ENCODE measurements around the gene HELZ. TPM values are rescaled to one million over a fixed set of nuclear protein-coding genes. Genes with fewer than 3 reads are reported as not detected.
"Not testable (repeated sequence)": the region's sequence is repeated elsewhere in the genome, so short reads cannot be mapped to it uniquely, and the experiment has no call there.

HELZ gene
- total RNA-seq, 6 donors from 2014 or later = 52.1 to 166 (median 60.8) TPM

DNA sequence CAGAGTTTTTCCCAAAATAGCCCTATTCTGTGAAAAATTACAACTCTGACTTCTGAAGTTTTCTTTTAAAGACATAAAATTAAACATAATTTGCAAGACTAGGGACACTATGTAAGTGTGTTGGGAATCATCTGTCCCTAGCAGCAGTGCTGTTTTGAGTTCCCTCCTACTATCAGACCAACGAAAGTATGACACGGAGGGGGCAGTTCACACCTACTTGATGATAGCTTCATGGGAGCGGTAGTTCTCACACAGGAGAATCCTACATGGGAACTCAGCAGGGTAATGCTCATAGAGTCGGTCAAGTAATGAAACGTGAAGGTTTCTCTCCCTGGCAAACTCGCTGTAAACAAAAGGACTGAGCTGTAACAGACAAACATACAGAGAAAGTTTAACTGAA, 96.6 kb downstream of the HELZ start:
- ATAC-seq (ENCODE audit: low FRiP score in 2 of 2) (no peak), DNase-seq (no peak)
- Histone ChIP-seq H3K36me3 (peaks cover 29 to 88% (median 31%) of the 10 kb centered on the region in 4 donors), H3K27me3 (no peaks in the 10 kb centered on the region), H3K4me3 (no peak overlapping the region), H3K9me3 (no peaks in the 10 kb centered on the region), H3K4me1 (no peaks in the 10 kb centered on the region), H3K27ac (no peak overlapping the region)
- 92 to 96% methylated on average over 6 of the region's 6 CpGs for WGBS, 2 donors
- no peak for TF ChIP-seq POLR2A (IDR thresholded peaks at IDR 0.05)
- no peak for TF ChIP-seq EP300 (IDR thresholded peaks at IDR 0.05)
- TF ChIP-seq CTCF (IDR thresholded peaks at IDR 0.05) = no peak
- TF ChIP-seq POLR2AphosphoS5 (IDR thresholded peaks at IDR 0.05) = no peak

DNA sequence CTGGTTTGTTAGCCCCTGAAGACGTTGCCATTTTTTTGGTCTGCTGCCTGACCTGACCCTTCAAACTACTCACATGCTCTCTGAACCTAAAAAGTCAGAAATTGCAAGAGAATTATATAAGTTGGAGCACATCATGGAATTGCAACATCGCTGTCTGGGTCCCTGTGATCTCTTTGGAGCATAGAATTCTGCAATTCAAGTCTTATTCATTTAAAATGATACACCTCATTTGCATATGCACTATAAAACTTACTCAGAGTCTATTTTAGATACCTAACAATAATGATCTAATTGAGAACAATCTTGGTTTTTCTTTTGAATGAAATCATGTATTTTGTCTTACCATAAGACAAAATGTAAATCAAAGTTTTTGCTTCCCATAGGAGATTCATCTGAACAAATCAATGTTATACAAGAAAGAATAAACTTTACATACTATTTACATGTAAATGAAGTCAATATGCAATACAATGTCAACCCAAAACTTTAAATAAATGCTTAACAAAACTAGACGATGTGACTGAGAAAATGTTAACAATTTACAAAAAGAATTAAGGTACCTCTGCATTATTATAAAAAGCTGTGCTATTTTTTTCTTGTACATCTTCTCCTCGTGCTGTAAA, 99.7 kb downstream of the HELZ start:
- Histone ChIP-seq H3K9me3 (no peaks in the 10 kb centered on the region), H3K36me3 (peaks cover 23 to 92% (median 33%) of the 10 kb centered on the region in 4 donors), H3K4me3 (no peak overlapping the region), H3K27me3 (no peaks in the 10 kb centered on the region), H3K4me1 (peaks cover 0 to 1% (median 0%) of the 10 kb centered on the region in 4 donors), H3K27ac (no peak overlapping the region)
- WGBS, 2 donors = 87 to 90% methylated on average over 4 of the region's 4 CpGs
- TF ChIP-seq CTCF (IDR thresholded peaks at IDR 0.05) = no peak
- no peak for TF ChIP-seq POLR2A (IDR thresholded peaks at IDR 0.05)
- no peak for TF ChIP-seq POLR2AphosphoS5 (IDR thresholded peaks at IDR 0.05)
- no peak for TF ChIP-seq EP300 (IDR thresholded peaks at IDR 0.05)
- ATAC-seq (ENCODE audit: low FRiP score in 2 of 2) (no peak), DNase-seq (no peak)

DNA sequence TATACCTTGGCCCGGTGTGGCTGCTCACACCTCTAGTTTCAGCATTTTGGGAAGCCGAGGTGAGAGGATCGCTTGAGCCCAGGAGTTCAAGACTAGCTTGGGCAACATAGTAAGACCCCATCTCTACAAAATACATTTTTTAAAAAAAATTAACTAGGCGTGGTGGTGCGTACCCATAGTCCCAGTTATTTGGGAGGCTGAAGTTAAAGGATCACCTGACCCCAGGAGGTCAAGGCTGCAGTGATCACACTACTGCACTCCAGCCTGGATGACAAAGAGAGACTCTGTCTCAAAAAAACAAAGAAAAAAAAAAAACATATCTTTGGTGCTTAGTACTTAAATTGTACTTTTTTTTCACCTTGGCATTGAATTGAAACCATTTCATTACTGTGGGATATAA, 101.7 kb downstream of the HELZ start:
- Histone ChIP-seq H3K27me3 (no peaks in the 10 kb centered on the region), H3K36me3 (peaks cover 16 to 81% (median 32%) of the 10 kb centered on the region in 4 donors), H3K4me1 (peaks cover 0 to 9% (median 0%) of the 10 kb centered on the region in 4 donors), H3K9me3 (no peaks in the 10 kb centered on the region), H3K27ac (no peak overlapping the region), H3K4me3 (no peak overlapping the region)
- TF ChIP-seq CTCF (IDR thresholded peaks at IDR 0.05) (no peak), POLR2A (IDR thresholded peaks at IDR 0.05) (no peak), POLR2AphosphoS5 (IDR thresholded peaks at IDR 0.05) (no peak), EP300 (IDR thresholded peaks at IDR 0.05) (no peak)
- DNase-seq (no peak), ATAC-seq (ENCODE audit: low FRiP score in 2 of 2) (no peak)
- WGBS, 2 donors = 97 to 99% methylated on average over 5 of the region's 5 CpGs

GRCh38 chr17:67142030-67142429, 103.0 kb downstream of the HELZ start:
- not testable (repeated sequence) for H3K4me3 ChIP-seq; DNase-seq; ATAC-seq (ENCODE audit: low FRiP score in 2 of 2); H3K27ac ChIP-seq; H3K9me3 ChIP-seq; H3K4me1 ChIP-seq; H3K27me3 ChIP-seq
- peaks cover 8 to 78% (median 25%) of the 10 kb centered on the region in 4 donors for H3K36me3 ChIP-seq
- 100% methylated on average over 1 of the region's 1 CpG for WGBS, 2 donors

DNA sequence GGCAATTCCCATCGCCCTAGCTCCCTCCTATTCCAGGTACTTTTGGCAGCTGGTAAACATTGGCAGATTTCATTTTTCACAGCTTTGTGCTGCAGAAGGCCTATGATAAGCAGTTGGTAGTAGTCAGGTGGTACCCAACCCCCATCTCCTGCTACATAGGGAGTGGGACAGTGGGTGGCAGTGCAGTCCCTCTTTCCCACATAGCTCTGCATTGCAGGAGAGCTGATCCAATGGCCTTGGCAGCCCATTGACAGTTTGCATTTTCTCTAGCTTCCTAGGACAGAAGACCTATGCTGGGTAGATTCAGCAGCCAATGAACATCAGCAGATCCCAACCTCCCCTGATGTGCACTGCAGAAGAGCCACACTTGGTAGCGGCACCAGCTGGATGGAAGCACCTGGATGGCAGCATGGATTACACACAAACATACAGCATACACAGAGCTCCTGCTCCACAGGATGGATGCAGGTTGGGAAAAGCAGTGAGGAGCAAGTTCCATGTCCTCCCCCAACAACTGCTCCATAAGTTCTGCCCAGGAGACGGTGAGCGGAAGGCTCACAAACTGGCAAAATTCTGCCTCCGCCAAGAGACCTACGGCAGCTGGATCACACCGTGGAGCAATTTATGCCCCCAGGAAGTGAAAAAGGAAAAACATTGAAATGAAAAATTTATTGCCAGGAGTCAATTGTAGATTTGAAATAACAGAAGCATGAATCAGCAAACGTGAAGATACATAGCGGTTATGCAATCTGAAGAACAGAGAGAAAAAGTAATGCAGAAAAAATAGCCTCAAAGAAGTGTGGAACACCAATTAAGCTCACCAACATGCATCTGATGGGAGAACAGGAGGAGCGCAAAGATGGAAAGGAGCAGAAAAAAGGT, 105.0 kb downstream of the HELZ start:
- no peak for DNase-seq
- no peaks in the 10 kb centered on the region for H3K27me3 ChIP-seq
- peak overlapping the region in 1 of 4 donors; percentile 25 for H3K27ac ChIP-seq
- H3K4me1 ChIP-seq = peaks cover 0 to 9% (median 0%) of the 10 kb centered on the region in 4 donors
- no peaks in the 10 kb centered on the region for H3K9me3 ChIP-seq
- ATAC-seq (ENCODE audit: low FRiP score in 2 of 2) = peak in 1 of 2 donors; percentile 61
- peaks cover 0 to 69% (median 34%) of the 10 kb centered on the region in 4 donors for H3K36me3 ChIP-seq
- no peak for TF ChIP-seq POLR2A (IDR thresholded peaks at IDR 0.05)
- TF ChIP-seq POLR2AphosphoS5 (IDR thresholded peaks at IDR 0.05) = no peak
- no peak for TF ChIP-seq EP300 (IDR thresholded peaks at IDR 0.05)
- no peak for TF ChIP-seq CTCF (IDR thresholded peaks at IDR 0.05)
- 79 to 83% methylated on average over 10 of the region's 10 CpGs for WGBS, 2 donors
- H3K4me3 ChIP-seq = no peak overlapping the region
